Stimulated activated CD4-positive, alpha-beta T cell treated with anti-CD3 and anti-CD28 coated beads, Interleukin-15, amount 100 ng/mL, for 1 hour (primary cell): ENCODE results near the gene CGB1.
"Not testable (repeated sequence)": the region's sequence is repeated elsewhere in the genome, so short reads cannot be mapped to it uniquely, and the experiment has no call there.

ENCODE experiments used
- DNase-seq, 2 donors: peaks; one replicate each; pipeline ENCODE4 v3.0.0-alpha.2; 2020; ENCODE audit warnings: low read depth in 1 of 2, low spot score in 1 of 2

The CGB1 gene

DNA sequence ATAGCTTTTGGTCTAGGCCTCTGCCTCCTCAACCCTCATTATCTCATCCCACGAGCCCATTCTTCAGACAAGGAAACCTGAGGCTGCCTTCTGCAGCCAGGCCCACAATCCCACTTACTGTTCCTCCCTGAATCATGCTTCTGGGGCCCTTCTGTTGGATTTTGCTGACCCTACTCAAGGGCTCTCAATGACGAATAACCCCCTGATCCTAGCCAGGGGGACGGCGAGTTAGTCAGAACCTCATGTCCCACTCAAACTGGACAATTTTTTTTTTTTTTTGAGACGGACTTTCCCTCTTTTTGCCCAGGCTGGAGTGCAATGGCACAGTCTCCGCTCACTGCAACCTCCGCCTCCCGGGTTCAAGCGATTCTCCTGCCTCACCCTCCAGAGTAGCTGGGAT is 14.6 kb downstream of the CGB1 start:
- DNase-seq, result no peak

DNA sequence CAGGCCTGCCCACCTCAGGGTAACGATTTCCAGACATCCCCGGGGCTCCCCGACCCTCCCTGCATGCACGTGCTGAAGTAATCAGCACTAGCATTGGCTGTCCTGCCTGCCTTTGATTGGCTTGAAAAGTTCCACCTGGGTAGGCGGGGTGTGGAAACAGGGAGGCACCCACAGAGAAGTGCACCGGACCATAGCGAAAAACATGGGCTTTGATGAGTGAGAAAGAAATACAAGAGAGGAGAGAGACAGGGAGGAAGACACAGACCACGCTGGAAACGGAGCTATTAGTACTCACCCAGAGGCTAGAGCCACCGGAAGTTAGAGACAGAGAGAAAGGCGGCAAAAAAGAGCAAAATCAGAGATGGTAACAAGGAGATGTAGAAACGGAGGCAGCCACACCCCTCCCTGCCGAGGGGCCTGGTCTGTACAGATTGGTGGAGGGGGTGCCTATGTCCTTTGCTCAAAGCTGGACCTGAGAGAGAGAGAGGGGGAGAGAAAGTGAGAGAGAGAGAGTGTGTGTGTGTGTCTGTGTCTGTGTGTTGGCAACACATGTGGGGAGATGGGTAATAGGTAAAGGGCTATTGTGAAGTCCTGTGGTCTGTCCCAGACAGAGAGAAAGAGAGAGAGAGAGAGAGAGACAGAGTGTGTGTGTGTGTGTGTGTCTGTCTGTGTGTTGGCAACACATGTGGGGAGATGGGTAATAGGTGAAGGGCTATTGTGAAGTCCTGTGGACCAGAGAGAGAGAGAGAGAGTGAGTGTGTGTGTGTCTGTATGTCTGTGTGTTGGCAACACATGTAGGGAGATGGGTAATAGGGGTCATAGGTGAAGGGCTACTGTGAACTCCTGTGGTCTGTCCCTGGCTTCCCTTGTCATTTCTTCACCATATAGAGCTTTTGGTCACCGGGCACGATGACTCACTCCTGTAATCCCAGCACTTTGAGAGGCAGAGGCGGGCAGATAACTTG is 15.5 kb downstream of the CGB1 start:
- DNase-seq, result no peak

DNA sequence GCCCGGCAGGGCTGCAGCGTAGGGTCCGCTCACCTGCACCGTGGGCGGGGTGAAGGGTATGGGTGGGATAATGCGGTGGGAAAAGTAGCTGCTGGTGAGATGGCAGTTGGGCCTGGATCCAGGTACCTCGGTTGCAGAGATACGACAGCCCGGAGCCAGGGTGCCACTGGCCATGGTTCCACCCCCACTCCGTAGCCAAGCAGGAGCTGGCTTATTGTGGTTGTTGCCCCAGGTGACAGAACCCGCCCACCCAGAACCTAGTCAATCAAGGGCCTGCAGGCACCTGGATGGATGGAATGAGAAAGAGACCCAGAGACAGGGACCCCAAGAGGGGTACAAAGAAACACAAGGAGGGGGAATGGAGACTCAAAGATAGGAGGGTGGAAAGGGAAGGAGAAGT is 16.4 kb downstream of the CGB1 start:
- DNase-seq, result no peak

DNA sequence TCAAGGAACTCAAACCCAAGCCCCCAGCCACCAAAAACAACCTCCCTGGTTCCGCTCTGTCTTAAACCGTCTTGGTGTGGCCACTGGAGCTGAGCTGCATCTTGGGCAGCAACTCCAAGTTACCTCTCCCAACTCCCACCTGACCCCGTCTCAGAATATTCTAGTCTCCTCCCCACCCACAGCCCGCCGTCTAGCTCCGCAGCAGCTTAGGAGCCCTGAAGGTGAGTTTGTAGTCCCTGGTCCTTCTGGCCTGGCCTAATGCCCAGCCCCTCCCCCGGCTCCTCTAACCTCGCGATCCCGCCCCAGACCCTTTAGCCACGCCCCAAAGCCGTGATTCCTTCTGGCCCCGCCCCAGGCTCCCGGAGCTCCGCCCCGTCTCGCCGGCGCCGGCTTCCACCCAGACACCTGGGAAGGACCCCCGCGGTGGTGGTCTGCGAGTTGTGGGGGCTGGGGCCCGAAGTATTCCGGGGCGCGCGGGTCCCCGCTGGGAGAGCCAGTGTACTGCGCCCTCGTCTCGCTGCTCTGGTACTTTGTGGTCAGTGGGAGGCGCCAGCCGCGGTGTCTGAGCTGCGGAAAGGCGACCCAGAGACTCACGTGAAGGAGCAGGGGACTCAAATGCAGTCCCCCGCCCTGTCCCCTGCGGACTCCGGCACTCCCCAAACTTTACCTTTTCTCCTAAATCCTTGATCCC is 17.3 kb downstream of the CGB1 start:
- peak; percentile 37 to 55 for DNase-seq

DNA sequence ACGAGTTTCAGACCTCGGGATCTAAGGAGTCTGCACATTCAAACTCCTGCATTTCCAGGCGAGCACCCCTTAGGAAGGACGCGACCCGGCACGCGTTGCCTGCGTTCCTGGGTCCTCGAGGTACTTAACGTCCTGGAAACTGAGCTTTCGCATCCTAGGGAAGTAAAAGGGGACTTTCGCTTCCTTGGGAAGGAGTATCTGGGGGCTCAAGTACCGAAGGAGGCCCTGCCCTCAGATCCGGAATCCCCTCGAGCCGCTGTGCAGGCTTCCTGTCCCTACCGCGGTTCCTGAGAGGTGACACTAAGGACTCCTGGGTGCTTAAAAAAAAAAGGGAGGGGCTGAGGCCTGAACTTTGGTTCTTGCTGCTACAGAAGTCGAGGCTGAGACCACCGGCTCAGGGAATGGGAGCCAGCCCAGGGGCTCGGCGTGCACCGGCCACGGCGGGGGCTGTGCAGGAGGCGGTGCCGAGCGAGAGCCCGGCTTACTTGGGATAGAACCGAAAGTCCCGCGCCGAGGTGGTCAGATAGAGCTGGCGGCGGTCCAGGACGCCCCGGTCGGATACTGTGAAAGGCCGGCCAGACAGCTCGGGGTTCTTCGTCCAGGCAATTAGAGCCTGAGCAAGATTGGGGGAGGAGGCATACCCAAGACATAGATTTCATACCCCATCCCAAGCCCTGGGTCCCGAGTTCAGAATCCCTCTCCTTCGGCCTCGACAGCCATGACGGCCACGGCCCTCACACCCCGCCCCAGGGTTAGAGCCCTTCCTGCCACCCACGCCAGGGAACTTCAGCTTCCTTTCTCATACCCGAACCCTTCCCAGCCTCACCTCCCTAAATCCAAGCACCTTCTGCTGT is 18.1 kb downstream of the CGB1 start:
- DNase-seq, result not testable (repeated sequence)

DNA sequence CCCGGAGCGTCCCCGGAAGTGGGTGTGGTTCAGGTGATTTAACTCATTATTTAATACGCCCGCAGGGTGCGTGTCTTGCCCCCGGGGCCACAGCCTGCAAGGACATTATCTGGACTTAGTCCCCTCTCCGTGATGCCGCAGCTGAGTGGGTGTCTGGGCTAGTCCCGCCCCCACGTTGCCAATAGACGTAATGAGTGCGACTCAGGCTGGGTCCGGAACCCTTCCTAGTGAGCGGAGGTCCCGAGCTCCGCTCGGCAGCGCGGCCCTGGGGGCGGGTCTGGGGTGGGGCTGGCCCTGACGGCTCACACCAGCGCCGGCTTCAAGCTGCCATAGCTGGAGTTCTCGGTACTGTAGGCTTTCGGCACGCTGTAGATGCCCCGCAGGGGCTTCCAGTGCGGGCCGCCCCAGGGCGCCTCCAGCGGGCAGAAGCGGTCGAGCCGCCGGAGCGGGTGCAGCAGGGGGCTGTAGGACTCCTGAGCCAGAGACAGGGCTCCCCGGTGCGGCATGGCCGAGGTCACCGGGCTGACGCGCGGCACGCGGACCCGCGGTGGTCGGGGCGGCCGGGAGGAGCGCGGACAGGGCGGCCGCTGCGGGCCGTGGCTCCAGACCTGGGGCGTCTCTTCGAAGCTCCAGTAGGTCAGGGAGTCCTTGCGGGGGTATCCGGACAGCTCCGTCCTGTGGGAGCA is 18.9 kb downstream of the CGB1 start:
- peak; percentile 45 to 54 for DNase-seq

DNA sequence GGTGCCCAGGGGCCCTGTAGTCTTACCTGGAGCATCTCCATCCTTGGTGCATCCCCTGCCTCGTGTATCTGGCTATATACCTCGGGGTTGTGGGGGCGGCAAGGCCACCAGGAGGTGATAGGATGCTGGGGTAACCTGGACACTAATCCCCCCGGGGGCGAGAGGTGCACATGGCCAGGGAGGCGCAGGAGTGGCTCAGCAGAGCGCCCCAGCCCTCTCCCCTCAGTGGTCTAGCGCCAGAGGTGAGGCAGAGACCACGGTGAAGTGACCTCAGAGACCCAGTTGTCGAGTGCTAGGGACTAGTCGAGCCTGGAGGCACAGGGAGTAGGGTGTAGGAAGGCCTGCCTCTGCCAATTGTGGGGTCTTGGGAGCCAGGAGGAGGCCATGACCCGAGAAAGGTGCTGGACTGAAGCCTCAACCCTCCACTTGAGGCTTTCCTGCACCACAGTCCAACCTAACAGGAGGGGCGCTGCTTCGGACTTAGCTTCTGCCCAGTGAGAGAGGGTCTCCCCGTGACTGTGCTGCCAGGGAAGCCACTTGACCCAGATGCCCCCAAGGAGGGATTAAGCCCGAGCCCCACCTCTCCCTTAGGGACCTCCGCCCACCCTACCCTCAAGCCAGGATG is 19.5 kb downstream of the CGB1 start, which contains the start of gene LHB:
TSS of gene LHB (minus strand) at position 51 of the 625 bp plus-strand sequence. CDS start at position 41, 10 bp downstream.
- DNase-seq, result no peak

DNA sequence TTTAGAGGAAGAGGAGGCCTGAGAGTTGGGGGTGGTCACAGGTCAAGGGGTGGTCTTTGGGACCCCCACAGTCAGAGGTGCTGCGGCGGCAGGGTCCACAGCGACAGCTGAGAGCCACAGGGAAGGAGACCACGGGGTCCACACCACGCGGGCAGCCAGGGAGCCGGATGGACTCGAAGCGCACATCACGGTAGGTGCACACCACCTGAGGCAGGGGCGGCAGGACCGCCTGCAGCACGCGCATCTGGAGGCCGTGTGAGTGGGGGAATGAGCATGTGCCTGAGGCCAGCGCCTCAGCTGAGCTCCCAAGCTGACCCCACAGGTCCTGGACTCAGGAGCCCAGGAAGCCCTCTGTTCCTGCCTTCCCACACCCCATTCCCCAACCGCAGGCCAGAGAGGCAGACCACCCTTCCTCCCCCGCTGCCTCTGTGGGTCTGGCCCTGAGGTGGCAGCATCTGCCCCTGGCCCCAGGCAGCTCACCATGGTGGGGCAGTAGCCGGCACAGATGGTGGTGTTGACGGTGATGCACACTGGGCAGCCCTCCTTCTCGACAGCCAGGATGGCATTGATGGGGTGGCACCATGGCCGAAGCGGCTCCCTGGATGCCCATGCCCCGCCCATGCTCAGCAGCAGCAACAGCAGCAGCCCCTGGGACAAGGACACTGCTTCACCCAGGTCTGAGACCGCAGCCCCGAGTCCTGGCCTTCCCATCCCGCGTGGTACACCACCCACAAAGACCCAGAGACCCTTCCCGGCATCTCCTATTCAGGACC is 20.4 kb downstream of the CGB1 start:
- DNase-seq, result no peak

DNA sequence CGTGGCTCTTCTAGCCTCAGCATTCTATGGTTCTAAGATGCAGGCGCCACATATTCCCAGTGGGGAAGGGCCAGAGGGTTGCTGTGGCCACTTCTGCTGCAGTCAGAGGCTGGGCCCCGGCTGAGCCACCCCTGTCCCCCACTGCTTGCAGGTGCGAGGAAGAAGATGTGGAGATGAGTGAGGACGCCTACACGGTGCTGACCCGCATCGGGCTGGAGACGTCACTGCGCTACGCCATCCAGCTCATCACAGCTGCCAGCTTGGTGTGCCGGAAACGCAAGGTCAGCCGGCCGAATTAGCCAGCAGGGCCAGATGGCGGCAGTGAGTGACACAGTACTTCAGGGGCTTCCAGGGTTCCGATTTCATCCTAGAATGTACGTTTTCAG is 21.8 kb downstream of the CGB1 start:
- DNase-seq, result no peak

DNA sequence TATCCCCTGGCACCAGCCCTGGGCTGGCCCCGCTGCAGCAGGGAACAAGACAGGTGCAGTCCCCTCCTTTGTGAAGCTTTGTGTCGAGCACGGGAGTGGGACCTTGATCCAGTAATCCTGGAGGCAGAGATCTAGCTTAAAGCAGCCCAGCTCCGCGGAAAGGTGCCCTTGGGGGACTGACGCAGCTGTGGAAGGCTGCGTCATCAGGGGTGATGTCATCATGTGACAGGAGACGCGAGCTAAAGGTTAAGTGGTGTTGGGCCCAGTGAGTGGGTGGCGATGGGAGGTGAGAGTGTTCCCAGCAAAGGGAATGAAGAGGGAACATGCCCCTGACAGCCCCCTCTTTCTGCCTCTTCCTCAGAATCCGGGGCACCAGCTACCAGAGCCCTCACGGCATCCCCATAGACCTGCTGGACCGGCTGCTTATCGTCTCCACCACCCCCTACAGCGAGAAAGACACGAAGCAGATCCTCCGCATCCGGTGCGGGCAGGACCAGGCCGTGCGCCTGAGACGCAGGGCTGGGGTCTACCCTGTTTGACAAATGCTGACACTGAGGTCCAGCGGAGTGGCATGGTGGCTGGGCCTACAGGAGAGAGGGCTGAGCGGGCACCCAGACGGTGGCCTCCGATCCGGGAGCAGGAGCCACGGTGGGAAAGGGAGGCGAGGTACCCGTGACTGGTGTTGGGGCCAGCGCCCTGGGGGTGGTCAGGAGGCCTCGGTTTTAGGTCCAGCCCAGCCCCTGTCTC is 22.4 kb downstream of the CGB1 start:
- no peak for DNase-seq

DNA sequence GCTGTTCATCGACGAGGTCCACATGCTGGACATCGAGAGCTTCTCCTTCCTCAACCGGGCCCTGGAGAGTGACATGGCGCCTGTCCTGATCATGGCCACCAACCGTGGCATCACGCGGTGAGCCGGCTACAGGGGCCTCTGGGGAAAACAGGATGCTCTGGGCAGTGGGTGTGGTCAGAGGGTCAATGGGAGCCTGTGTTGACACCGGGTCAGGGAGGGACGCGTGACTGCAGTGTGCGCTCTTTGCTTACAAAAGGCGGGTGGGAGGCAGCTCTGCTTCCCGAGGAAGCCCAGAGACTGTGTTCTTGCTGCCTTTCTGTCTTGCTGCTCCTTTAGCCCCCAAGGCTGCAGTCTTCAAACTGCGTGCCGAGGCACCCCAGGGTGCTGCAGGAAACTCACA is 25.5 kb downstream of the CGB1 start:
- no peak for DNase-seq

DNA sequence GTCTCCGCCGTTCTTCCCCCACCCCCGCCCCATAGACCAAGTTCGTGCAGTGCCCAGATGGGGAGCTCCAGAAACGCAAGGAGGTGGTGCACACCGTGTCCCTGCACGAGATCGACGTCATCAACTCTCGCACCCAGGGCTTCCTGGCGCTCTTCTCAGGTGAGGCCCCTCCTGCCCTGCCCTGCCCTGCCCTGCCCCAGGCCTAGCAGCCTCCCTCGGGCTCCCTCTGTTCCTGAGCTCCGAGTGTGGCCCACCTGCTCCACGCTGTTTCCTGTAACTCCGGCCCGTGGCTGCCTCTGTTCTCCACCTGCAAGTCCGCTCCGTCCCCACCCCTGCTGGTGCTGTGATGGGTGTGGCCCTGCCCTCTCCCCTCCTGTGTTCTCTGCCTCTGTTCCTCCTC is 26.2 kb downstream of the CGB1 start:
- no peak for DNase-seq

DNA sequence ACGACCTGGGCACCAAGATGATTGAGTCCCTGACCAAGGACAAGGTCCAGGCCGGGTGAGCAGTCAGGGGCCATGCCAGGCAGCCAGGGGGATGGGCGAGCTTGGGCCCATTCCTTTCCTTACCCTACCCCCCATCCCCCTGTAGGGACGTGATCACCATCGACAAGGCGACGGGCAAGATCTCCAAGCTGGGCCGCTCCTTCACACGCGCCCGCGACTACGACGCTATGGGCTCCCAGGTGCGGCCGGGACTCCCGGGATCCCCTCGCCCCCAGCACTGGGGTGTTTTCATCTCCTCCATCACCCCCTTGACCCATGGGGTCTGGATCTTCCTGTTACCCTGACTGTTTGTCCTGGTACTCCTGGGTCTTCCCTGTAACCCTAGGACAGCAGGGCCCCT is 26.9 kb downstream of the CGB1 start:
- DNase-seq, result no peak

DNA sequence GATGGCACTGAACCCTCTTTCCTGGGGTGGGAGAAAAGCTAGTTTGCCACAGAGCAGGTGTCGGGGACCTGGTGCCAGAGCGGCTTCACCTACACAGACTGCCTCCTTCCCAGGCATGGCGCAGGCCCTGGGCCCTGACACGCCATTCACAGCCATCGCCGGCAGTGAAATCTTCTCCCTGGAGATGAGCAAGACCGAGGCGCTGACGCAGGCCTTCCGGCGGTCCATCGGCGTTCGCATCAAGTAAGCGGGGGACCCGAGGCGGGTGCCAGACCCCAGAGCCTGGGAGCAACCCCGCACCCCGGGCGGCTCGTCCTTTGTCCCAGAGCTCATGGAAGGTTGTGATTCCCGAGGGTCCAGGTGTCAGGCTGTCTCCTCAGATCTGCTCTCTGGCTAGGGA is 29.8 kb downstream of the CGB1 start:
- no peak for DNase-seq

DNA sequence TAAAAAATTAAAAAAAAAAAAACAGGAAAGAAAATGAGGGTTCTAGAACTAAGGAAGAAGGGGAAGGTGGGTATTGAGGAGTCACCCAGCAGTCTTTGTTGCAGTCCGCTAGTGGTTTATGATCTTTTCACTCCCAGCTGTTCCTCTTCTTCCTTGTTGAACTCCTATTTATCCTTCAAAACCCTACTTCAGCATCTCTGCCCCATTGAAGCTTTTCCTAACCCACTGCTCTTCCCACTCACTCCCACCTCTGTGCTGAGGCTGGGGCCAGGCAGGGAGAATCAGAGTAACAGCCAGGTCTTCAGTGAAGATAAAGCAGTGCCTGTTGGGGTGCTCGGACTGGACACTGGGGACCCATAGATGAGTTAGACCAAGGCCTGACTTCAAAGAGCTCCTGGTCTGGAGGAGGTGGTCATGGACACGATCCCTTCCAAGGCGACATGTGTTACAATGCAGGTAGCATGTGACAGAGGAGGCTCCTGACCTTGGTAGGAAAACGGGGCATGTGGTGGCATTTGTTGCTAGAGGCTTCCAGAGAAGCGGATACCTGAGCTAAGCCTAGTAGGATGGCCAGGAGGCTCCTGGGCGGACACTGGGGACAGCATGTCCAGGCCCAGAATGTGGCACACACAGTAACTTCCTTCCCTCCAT is 31.6 kb downstream of the CGB1 start:
- no peak for DNase-seq

DNA sequence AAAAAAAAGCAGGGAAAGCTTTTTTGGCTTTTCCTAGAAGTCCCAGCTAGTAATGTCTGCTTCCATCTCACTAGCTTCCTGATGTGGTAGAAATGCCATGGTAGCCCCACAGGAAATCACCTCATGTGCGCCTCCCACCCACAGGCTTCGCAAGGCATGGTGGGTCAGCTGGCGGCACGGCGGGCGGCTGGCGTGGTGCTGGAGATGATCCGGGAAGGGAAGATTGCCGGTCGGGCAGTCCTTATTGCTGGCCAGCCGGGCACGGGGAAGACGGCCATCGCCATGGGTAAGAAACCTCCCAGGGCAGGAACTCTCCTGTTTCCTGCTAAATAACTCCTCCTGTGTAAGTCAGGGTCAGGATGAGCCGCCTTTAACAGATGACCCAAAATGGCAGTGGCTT is 32.6 kb downstream of the CGB1 start:
- no peak for DNase-seq

DNA sequence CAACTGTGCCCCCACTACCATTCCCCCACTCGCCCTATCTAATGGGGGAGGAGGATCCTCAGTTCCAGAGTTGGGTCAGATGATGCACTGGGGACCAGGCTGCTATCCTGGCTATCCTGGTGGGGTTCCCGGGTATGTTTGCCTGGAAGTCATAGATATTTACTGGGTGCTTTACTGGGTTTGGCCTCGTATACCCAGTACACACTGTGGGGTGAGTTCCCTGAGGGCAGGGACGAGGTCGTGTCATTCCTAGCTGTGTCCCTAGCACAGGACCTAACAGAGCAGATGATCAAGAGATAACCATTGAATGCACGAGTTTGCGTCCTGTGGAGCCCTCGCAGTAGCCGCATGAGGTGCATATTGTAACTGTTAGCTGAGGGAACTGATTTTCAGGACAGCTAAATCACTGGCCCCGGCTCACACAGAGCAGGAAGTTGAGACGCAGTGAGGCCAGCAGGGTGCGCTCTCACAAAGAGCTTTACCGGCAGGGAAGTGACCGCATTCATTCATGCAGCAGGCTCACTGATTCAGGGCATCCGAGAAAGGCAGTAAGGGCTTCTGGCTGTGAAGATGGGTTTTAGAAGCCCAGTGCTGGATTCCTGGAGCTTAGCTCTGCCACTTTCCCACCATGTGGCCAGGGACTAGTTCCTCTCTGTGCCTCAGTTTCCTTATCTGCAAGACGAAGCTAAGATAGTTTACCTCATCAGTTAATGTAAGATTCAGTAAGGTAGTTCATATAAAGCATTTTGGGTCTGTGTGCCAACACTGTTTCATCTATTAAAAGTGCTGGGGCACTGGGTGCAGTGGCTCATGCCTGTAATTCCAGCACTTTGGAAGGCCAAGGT is 37.0 kb downstream of the CGB1 start:
- DNase-seq, result peak; percentile 26 to 49
